CMK (cell line): ENCODE measurements around the gene INAVA.
"Not testable (repeated sequence)": the region's sequence is repeated elsewhere in the genome, so short reads cannot be mapped to it uniquely, and the experiment has no call there.

Experiments
- DNase-seq: peaks from one replicate; pipeline ENCODE4 v3.0.0-alpha.2; 2010; ENCODE audit warnings: low read depth

INAVA gene

DNA sequence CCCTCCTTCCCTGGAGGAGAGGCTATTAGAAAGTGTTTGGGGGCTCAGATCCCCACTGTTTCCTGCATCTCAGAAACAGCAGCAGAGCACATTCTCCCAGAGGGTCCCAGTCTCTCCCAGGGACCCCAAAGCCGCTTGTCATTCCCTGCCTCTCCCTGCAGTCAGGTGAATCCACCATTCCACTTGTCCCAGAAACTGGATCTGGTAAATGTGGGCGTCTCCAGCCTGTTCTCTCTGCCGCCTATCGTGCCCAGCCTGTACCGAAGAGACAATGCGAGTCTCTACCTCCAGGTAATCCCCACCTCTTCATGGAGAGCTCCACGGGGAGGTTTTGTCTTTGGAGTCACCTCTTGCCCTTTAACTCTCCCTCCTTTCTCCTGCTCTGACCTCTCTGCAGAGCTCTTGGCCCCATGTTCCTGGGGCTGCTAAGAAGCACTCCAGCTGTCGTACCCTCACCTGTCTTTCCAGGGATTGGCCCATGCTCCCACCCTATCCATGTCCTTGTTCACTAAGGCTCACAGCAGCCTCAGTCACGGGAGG, 26.9 kb downstream of the INAVA start:
- DNase-seq: no peak

DNA sequence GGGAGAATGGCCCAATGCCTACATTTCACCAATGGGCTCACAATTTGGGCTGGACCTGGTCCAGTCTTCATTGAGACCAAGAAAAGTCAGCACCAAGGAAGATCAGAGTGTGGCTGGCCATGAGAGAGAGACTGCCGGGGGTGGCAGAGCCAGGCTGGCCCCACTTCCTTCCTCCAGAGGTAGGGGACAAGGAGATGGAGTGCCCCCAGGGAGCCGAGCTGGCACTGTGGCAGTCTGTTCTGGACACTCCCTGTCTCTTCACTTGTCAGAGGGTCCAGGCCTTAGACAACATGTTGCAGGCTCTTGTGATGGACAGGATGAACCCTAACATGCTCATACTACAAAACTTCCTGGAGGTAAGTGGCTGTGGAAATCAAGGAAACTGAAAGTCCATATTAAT, 27.7 kb downstream of the INAVA start:
- no peak for DNase-seq

DNA sequence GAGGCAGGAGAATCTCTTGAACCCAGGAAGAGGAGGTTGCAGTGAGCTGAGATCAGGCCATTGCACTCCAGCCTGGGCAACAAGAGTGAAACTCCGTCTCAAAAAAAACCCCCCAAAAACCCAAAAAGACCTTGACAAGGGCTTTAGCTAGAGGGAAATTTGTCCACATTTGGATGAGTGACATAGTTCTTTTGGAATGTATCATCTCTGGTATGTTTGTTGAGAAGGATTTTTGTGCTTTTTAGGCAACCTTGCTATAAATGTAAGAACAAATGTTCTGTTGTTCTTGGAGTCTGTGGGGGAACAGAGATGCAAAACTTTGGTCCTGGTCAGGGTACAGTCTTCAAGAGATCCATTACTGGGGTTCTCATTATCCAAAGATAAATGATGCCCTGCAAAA, 28.9 kb downstream of the INAVA start:
- DNase-seq: no peak

- DNase-seq: no peak
These were observed 31.1 kb downstream of the INAVA start for GRCh38 chr1:200925831-200926230.

- DNase-seq: no peak
These were observed 35.0 kb downstream of the INAVA start for GRCh38 chr1:200929530-200930278.

DNA sequence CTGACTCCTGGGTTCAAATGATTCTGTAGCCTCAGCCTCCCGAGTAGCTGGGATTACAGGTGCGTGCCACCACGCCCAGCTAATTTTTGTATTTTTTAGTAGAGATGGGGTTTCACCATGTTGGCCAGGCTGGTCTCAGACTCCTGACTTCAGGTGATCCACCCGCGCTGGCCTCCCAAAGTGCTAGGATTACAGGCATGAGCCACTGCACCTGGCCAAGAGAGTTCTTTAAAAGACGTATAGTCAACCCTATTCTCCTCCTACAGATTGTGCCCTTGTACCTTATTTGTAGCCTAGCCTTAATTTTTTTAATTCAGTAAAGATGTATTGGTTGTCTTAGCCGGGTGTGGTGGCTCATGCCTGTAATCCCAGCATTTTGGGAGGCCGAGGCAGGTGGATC, 35.6 kb downstream of the INAVA start:
- DNase-seq: not testable (repeated sequence)

DNA sequence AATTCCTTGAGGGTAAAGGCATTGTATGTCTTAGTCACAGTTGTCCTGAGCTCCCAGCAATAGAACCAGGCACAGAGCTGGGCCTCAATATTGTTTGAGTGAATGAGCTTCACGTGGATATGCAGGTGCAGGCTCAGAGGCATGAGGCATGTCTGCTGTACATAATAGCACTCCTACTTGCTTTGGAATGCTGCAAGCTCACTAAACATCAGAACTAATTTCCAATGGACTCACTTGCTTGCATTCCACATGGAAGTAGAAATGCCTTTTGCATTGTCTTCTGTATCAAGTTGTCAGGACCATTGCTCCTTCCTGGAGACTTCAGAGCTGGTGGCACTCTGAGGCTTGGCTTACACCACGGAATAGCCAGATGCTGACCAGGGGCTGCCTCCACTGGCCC, 37.1 kb downstream of the INAVA start:
- no peak for DNase-seq

GRCh38 chr1:200934676-200935245, 40.1 kb downstream of the INAVA start:
- no peak for DNase-seq

GRCh38 chr1:200935286-200935962, 40.7 kb downstream of the INAVA start:
- not testable (repeated sequence) for DNase-seq

DNA sequence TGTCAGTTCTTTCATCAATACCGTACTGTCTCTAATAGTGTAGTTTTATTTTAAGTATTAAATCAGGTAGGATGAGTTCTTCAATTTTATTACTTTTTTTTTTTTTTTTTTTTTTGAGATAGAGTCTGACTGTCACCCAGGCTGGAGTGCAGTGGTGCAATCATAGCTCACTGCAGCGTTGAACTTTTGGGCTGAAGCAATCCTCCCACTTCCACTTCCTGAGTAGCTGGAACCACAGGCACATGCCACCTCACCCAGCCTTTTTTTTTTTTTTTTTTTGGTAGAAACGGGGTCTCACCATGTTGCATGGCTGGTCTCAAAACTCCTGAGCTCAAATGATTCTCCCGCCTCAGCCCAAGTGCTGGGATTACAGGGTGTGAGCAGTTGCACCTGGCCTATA, 44.3 kb downstream of the INAVA start:
- DNase-seq: peak; percentile 20

GRCh38 chr1:200945111-200945510, 50.4 kb downstream of the INAVA start:
- no peak for DNase-seq

DNA sequence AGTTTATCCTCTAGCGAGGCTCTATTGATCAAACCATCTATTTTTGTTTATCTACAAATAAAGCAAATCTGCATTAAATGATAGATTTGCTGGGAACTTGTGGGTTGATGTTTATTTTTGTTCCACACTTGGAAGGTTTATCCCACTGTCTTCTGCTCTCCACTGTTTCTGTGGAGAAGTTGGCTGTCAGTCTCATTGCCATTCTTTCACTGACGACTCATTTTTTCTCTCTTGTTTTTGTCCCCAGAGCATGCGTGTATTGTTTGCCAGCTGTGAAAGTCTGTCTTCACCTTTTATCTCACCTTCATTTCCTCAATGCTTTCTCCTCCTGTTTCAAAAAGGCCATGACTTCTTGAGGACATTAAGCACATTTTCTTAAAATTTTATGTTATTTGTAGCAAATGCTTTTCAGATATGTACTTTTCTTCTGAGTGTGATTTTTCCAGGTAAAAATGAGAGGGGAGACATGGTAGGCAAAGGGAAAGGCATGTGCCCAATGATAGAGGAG, 52.4 kb downstream of the INAVA start:
- DNase-seq: no peak

DNA sequence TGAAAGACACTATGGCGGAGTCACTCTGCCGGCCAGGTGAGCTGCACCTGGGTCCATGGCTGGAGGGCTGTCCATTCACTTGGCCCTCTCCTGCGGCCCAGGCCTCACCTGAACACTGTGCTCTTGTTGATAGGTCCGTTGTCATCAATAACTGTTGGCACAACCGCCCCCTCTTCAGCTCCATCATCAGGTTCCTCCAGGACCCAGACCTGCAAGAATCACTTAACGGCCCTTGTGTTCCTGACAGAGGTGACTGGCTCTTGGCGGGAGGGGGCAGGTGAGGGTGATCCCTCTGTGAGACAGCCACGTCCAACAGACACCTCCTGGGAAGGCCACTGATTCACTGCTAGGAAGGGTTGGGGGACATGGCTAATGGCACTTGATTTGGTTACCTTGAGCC, 54.9 kb downstream of the INAVA start:
- no peak for DNase-seq

GRCh38 chr1:200951016-200951415, 56.3 kb downstream of the INAVA start:
- DNase-seq: no peak

DNA sequence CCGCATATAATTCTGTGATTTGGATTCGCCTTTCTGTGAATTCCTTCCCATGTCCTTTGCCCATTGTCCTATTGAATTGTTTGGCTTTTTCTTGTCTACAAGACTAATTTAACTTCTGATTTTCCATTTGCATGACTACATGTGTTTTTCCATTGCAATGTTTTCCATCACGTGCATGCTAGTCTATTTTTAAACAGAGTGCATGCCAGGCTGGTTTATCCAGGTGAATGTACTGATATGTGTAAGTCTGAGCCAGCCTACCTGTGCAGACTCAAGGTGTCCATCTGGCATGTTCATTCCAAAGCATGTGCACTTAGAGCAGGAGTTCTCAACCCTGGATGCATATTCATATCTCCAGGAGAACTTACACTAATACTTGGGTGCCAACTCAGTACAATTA, 59.7 kb downstream of the INAVA start:
- no peak for DNase-seq

DNA sequence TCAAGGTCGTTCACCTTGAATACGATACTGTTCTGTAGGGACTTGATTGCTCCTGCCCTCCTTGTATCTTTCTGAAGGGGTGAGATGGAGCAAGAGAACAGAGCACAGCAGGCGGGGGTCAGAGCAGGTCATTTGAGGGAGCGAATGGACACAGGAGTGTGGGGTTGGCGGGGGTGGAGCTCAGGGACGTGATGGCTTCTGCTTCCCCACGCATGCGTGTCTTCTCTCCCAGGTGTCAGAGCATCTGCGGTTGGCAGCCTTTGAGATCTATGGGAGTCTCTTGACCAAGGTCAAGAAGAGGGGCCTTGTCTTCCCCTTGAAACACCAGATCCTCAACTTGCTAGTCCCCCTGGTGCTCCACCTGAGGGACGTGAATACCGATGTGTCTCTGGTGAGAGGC, 63.9 kb downstream of the INAVA start:
- no peak for DNase-seq

DNA sequence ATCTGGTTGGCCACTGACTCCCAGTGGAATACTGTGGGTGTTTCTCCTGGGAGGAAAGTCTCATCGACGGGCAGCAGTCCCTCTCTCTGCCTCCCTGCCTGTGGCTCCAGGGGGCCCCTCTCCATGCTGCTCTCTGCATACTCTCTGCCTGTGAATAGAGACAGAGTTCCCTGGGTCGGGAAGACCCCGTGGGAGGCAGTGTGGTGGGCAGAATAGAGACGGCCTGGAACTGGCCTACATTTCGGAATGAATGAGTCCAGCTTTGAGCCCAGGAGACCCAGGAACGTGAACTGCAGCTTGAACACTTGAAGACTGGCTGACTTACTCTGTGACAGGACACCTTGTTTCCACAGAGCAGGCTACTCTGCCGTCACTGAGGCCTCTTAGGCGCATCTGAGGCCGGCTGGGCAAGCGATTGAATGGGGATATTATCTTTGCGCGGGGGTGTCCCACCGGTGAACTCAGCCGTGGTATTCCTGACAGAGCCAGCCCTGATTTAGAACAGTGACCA, 64.8 kb downstream of the INAVA start:
- no peak for DNase-seq

- no peak for DNase-seq
These were observed 65.7 kb downstream of the INAVA start for GRCh38 chr1:200960236-200960947.

- DNase-seq: no peak
These were observed 66.2 kb downstream of the INAVA start for GRCh38 chr1:200960948-200961340.

- not testable (repeated sequence) for DNase-seq
These were observed 67.5 kb downstream of the INAVA start for GRCh38 chr1:200962151-200962550.

DNA sequence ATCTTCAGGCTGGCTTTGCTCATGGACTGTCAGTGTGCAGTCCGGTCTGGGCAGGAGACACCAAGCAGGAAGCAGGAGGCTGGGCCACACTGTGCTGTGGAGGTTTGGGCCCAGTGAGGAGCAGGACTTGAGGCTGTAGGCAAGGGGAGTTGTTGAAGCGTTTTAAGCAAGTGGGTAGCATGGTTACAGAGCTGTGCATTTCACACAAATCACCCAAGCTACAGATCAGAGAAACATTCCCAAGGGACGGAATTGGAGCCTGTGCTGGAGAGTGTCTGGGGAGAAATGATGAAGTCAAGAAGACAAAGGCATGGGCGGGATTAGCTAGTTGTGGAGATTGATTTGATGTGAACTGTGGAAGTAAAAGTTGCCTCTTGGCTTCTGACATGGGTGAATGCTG, 67.9 kb downstream of the INAVA start:
- DNase-seq: no peak

DNA sequence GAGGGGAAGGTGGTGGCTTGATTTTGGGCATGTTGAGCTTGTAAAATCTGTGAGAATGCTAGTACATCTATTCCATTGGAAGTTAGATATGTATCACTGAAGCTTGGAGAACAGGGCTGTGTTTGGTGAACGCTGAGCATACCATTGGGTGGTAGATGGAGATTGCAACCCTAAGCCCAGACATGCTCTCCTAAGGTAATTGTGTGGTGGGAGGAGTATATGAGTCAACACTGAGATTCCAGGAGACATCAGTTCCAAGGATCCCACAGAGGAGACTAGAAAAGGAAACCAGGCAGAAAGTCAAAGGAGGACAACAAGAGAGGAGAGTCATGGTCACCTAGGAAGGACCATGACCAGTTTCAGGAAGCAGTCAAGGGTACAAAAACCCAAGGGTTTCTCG, 68.4 kb downstream of the INAVA start:
- no peak for DNase-seq
